SU-DHL-6 (cell line): ENCODE measurements around the gene TMEM161A.

ENCODE experiments used
- EZH2phosphoT487 ChIP-seq: fragments of 200-600 bp; sonication (generic), shearing (Covaris generic); conservative IDR thresholded peaks from 2 replicates; pipeline ENCODE4 v1.6.1; 2018; ENCODE audit warnings: mild to moderate bottlenecking, antibody characterized with exemption, low read length, moderate library complexity, mixed read lengths
- TF ChIP-seq, protein P1 (sequence below): fragments of 200-600 bp; sonication (generic); IDR thresholded peaks from one replicate; pipeline ENCODE4 v1.5.1; 2017; ENCODE audit warnings: antibody characterized with exemption, mild to moderate bottlenecking, low read length, moderate library complexity; ENCODE audit not compliant: insufficient read depth, poor library complexity, severe bottlenecking

DNA sequence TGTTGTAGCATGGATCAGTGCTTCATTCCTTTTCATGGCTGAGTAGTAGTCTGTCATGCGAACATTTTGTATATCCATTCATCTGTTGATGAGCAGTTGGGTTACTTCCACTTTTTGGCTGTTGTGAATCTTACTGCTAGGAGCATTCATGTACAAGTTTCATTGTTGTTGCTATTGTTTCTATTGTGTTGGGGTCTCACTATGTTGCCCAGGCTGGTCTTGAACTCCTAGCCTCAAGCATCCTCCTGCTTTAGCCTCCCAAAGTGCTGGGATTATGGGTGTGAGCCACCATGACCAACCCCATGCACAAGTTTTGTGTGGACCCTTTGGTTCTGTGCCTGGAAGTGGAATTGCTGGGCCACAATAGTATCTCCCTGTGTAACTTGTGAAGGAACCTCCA lies 58.7 kb downstream of the TMEM161A start:
- TF ChIP-seq, protein P1, sequence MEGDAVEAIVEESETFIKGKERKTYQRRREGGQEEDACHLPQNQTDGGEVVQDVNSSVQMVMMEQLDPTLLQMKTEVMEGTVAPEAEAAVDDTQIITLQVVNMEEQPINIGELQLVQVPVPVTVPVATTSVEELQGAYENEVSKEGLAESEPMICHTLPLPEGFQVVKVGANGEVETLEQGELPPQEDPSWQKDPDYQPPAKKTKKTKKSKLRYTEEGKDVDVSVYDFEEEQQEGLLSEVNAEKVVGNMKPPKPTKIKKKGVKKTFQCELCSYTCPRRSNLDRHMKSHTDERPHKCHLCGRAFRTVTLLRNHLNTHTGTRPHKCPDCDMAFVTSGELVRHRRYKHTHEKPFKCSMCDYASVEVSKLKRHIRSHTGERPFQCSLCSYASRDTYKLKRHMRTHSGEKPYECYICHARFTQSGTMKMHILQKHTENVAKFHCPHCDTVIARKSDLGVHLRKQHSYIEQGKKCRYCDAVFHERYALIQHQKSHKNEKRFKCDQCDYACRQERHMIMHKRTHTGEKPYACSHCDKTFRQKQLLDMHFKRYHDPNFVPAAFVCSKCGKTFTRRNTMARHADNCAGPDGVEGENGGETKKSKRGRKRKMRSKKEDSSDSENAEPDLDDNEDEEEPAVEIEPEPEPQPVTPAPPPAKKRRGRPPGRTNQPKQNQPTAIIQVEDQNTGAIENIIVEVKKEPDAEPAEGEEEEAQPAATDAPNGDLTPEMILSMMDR: no peak
- no peak for TF ChIP-seq EZH2phosphoT487
